ENCODE measurements around the gene ARL6IP5. TPM values are rescaled to one million over a fixed set of nuclear protein-coding genes. Genes with fewer than 3 reads are reported as not detected.
A peak's percentile ranks its signal among the peaks of the same experiment; 100 is the strongest.

ARL6IP5 gene
- total and polyA plus RNA-seq, 4 donors, result 25.1 to 46.0 (median 33.8) TPM

- Histone ChIP-seq H3K4me3 (ENCODE audit: low read depth in 1 of 3, low read length in 3 of 3) (no peak overlapping the region), H3K27ac (ENCODE audit: low read depth in 1 of 2, low read length in 2 of 2) (no peak overlapping the region), H3K4me1 (ENCODE audit: control insufficient read depth in 4 of 4, insufficient read depth in 4 of 4, low read length in 3 of 4) (no peaks in the 10 kb centered on the region), H3K9me3 (ENCODE audit: control insufficient read depth in 4 of 4, low read length in 3 of 4) (no peaks in the 10 kb centered on the region), H3K27me3 (ENCODE audit: control insufficient read depth in 4 of 4, insufficient read depth in 4 of 4, low read length in 3 of 4) (no peaks in the 10 kb centered on the region), H3K36me3 (ENCODE audit: control insufficient read depth in 4 of 4, insufficient read depth in 3 of 4, low read depth in 1 of 4, low read length in 3 of 4) (no peaks in the 10 kb centered on the region), H3K9ac (ENCODE audit: low read depth in 1 of 2, low read length in 2 of 2) (no peak overlapping the region)
- no peak for DNase-seq (ENCODE audit: low spot score)
- peak; percentile 27 for TF ChIP-seq NR2F2 (IDR thresholded peaks at IDR 0.05)
- TF ChIP-seq RXRA (IDR thresholded peaks at IDR 0.05), result no peak
- WGBS, result 78% methylated on average over 3 of the region's 3 CpGs
These were observed 32.2 kb downstream of the ARL6IP5 start for GRCh38 chr3:69116897-69117296.

- no peak for DNase-seq (ENCODE audit: low spot score)
- H3K27me3 ChIP-seq (ENCODE audit: control insufficient read depth in 4 of 4, insufficient read depth in 4 of 4, low read length in 3 of 4), result no peaks in the 10 kb centered on the region
- H3K27ac ChIP-seq (ENCODE audit: low read depth in 1 of 2, low read length in 2 of 2), result no peak overlapping the region
- no peaks in the 10 kb centered on the region for H3K9me3 ChIP-seq (ENCODE audit: control insufficient read depth in 4 of 4, low read length in 3 of 4)
- no peak overlapping the region for H3K4me3 ChIP-seq (ENCODE audit: low read depth in 1 of 3, low read length in 3 of 3)
- no peak for TF ChIP-seq REST (IDR thresholded peaks at IDR 0.05)
- no peak overlapping the region for H3K9ac ChIP-seq (ENCODE audit: low read depth in 1 of 2, low read length in 2 of 2)
- H3K36me3 ChIP-seq (ENCODE audit: control insufficient read depth in 4 of 4, insufficient read depth in 3 of 4, low read depth in 1 of 4, low read length in 3 of 4), result no peaks in the 10 kb centered on the region
- no peaks in the 10 kb centered on the region for H3K4me1 ChIP-seq (ENCODE audit: control insufficient read depth in 4 of 4, insufficient read depth in 4 of 4, low read length in 3 of 4)
- 94% methylated on average over 12 of the region's 12 CpGs for WGBS
These were observed 33.8 kb downstream of the ARL6IP5 start for GRCh38 chr3:69118555-69118954.

GRCh38 chr3:69119138-69119537, 34.4 kb downstream of the ARL6IP5 start:
- no peak overlapping the region for H3K9ac ChIP-seq (ENCODE audit: low read depth in 1 of 2, low read length in 2 of 2)
- DNase-seq (ENCODE audit: low spot score), result no peak

More at GRCh38 chr3:69119138-69119537, 34.4 kb downstream of the ARL6IP5 start:
- no peaks in the 10 kb centered on the region for H3K9me3 ChIP-seq (ENCODE audit: control insufficient read depth in 4 of 4, low read length in 3 of 4)
- WGBS, result 85% methylated on average over 6 of the region's 6 CpGs
- H3K27me3 ChIP-seq (ENCODE audit: control insufficient read depth in 4 of 4, insufficient read depth in 4 of 4, low read length in 3 of 4), result no peaks in the 10 kb centered on the region
- TF ChIP-seq CTCF (IDR thresholded peaks at IDR 0.05; ENCODE audit: low read depth, low read length, missing input control) (no peak), JUND (IDR thresholded peaks at IDR 0.05) (no peak), RXRA (IDR thresholded peaks at IDR 0.05) (no peak), HNF4A (conservative IDR thresholded peaks at IDR 0.05) (no peak), SP1 (IDR thresholded peaks at IDR 0.05) (no peak), REST (IDR thresholded peaks at IDR 0.05) (no peak), EGR1 (IDR thresholded peaks at IDR 0.05; ENCODE audit: low read depth in 2 of 2) (no peak), GABPA (IDR thresholded peaks at IDR 0.05 in 1 of 2, conservative IDR thresholded peaks at IDR 0.05 in 1 of 2) (no peak), FOXA1 (IDR thresholded peaks at IDR 0.05) (no peak), YY1 (IDR thresholded peaks at IDR 0.05) (no peak), ATF3 (IDR thresholded peaks at IDR 0.05) (no peak), HNF4G (IDR thresholded peaks at IDR 0.05) (no peak), MAX (IDR thresholded peaks at IDR 0.05) (no peak), TAF1 (conservative IDR thresholded peaks at IDR 0.05) (no peak), ZBTB33 (IDR thresholded peaks at IDR 0.05) (no peak), RAD21 (IDR thresholded peaks at IDR 0.05) (no peak), NR2F2 (IDR thresholded peaks at IDR 0.05) (no peak)
- H3K4me3 ChIP-seq (ENCODE audit: low read depth in 1 of 3, low read length in 3 of 3), result no peak overlapping the region
- H3K4me1 ChIP-seq (ENCODE audit: control insufficient read depth in 4 of 4, insufficient read depth in 4 of 4, low read length in 3 of 4), result no peaks in the 10 kb centered on the region
- no peak overlapping the region for H3K27ac ChIP-seq (ENCODE audit: low read depth in 1 of 2, low read length in 2 of 2)
- H3K36me3 ChIP-seq (ENCODE audit: control insufficient read depth in 4 of 4, insufficient read depth in 3 of 4, low read depth in 1 of 4, low read length in 3 of 4), result no peaks in the 10 kb centered on the region
